SK-N-SH (cell line): ENCODE results near the gene CNGA3. TPM values are rescaled to one million over a fixed set of nuclear protein-coding genes. Genes with fewer than 3 reads are reported as not detected.

Experiments used
- CTCF ChIA-PET: fragments of 300-600, 350-600 bp; formaldehyde crosslinking; extraction: SDS; loops from one replicate; lab custom pipeline; 2021; lab: Yijun Ruan, JAX
- POLR2A ChIA-PET: fragments of 350-600 bp; sonication (Branson Sonifier 250); formaldehyde crosslinking; extraction: SDS; loops from one replicate; lab custom pipeline; 2020; ENCODE audit warnings: antibody characterized with exemption, inconsistent platforms; lab: Yijun Ruan, JAX
- DNase-seq: peaks from one replicate; pipeline ENCODE4 v3.0.0; 2012
- H2AFZ ChIP-seq: fragments of 200-600 bp; sonication (generic); 2 replicates; pipeline ENCODE4 v1.8.1; 2016; ENCODE audit warnings: antibody characterized with exemption, mild to moderate bottlenecking, low read depth
- H3F3A ChIP-seq: fragments of 200-600 bp; sonication (generic); replicated peaks from 2 replicates; pipeline ENCODE3; 2016; ENCODE audit warnings: antibody characterized with exemption, mild to moderate bottlenecking; ENCODE audit not compliant: insufficient read depth
- H3K27ac ChIP-seq, 2 experiments: fragments of 200-500 bp in 1 of 2; fragments of 200-600 bp in 1 of 2; sonication (Bioruptor generic) in 1 of 2; sonication (generic), shearing (Covaris generic) in 1 of 2; 2 replicates each; pipeline versions ENCODE4 v1.5.1 to v1.6.1; 2014 to 2016; ENCODE audit warnings: low read depth in 2 of 2, inconsistent platforms in 1 of 2, low read length in 1 of 2, mild to moderate bottlenecking in 1 of 2, mixed read lengths in 1 of 2
- H3K27me3 ChIP-seq: fragments of 200-600 bp; sonication (generic), shearing (Covaris generic); 2 replicates; pipeline ENCODE4 v1.6.1; 2016; ENCODE audit warnings: mixed run types; ENCODE audit not compliant: insufficient read depth
- H3K36me3 ChIP-seq, 2 experiments: fragments of 200-500 bp in 1 of 2; fragments of 200-600 bp in 1 of 2; sonication (Bioruptor generic) in 1 of 2; sonication (generic) in 1 of 2; replicated peaks in 1 of 2; 2 replicates each; pipeline versions ENCODE3 to v1.5.1; 2014 to 2016; ENCODE audit warnings: low read length in 1 of 2, mild to moderate bottlenecking in 1 of 2; ENCODE audit not compliant: insufficient read depth in 2 of 2, control insufficient read depth in 1 of 2
- H3K4me1 ChIP-seq, 2 experiments: fragments of 200-500 bp in 1 of 2; fragments of 200-600 bp in 1 of 2; sonication (Bioruptor generic) in 1 of 2; sonication (generic), shearing (Covaris generic) in 1 of 2; 2 replicates each; pipeline versions ENCODE4 v1.5.1 to v1.6.1; 2014 to 2016; ENCODE audit warnings: low read depth in 1 of 2, low read length in 1 of 2, mixed run types in 1 of 2; ENCODE audit not compliant: insufficient read depth in 2 of 2, control insufficient read depth in 1 of 2
- H3K4me2 ChIP-seq: fragments of 200-600 bp; sonication (generic), shearing (Covaris generic); 2 replicates; pipeline ENCODE4 v1.6.1; 2017; ENCODE audit warnings: mixed run types
- H3K4me3 ChIP-seq, 2 experiments: fragments of 200-500 bp in 1 of 2; fragments of 200-600 bp in 1 of 2; sonication (Bioruptor generic) in 1 of 2; sonication (generic), shearing (Covaris generic) in 1 of 2; 2 replicates each; pipeline versions ENCODE4 v1.5.1 to v1.8.1; 2014 to 2016; ENCODE audit warnings: low read depth in 2 of 2, inconsistent platforms in 1 of 2, low read length in 1 of 2, mild to moderate bottlenecking in 1 of 2, mixed read lengths in 1 of 2, moderate library complexity in 1 of 2
- H3K79me2 ChIP-seq: fragments of 200-600 bp; sonication (generic); 2 replicates; pipeline ENCODE4 v1.8.1; 2017; ENCODE audit warnings: mild to moderate bottlenecking; ENCODE audit not compliant: insufficient read depth
- H3K9ac ChIP-seq: fragments of 200-600 bp; sonication (generic); 2 replicates; pipeline ENCODE4 v1.6.1; 2017; ENCODE audit warnings: mixed run types
- H3K9me2 ChIP-seq: fragments of 200-600 bp; sonication (generic); 2 replicates; pipeline ENCODE4 v1.6.1; 2017; ENCODE audit warnings: mixed run types
- H3K9me3 ChIP-seq: fragments of 200-600 bp; sonication (generic); 2 replicates; pipeline ENCODE4 v1.6.1; 2017; ENCODE audit warnings: mixed run types, mild to moderate bottlenecking, moderate library complexity
- H4K20me1 ChIP-seq: fragments of 200-600 bp; sonication (generic); 2 replicates; pipeline ENCODE4 v1.6.1; 2017; ENCODE audit warnings: mild to moderate bottlenecking, mixed run types; ENCODE audit not compliant: insufficient read depth
- CHD2 ChIP-seq: fragments of 150-350 bp; IDR thresholded peaks from 2 replicates; pipeline ENCODE4 v1.6.1; 2018; ENCODE audit warnings: low read length; ENCODE audit not compliant: partially characterized antibody
- EZH2phosphoT487 ChIP-seq: fragments of 200-600 bp; sonication (generic); IDR thresholded peaks from 2 replicates; pipeline ENCODE4 v1.6.1; 2017; ENCODE audit warnings: low read depth, mixed run types, mild to moderate bottlenecking, antibody characterized with exemption, moderate library complexity, borderline replicate concordance
- FOXJ3 ChIP-seq: sonication (generic); formaldehyde crosslinking; IDR thresholded peaks from 2 replicates; pipeline ENCODE4 v1.5.1; 2020; ENCODE audit warnings: mild to moderate bottlenecking, missing genetic modification reagents
- GABPA ChIP-seq: IDR thresholded peaks from 2 replicates; pipeline ENCODE4 v1.4.0; 2012; ENCODE audit warnings: low read depth, mild to moderate bottlenecking
- GATA2 ChIP-seq: sonication (generic); formaldehyde crosslinking; IDR thresholded peaks from 2 replicates; pipeline ENCODE4 v1.5.0; 2020; ENCODE audit warnings: mild to moderate bottlenecking, missing genetic modification reagents
- NRF1 ChIP-seq: IDR thresholded peaks from 2 replicates; pipeline ENCODE4 v1.6.1; 2012; ENCODE audit warnings: low read depth, mild to moderate bottlenecking, low read length
- RAD21 ChIP-seq: IDR thresholded peaks from 2 replicates; pipeline ENCODE4 v1.6.1; 2012; ENCODE audit warnings: mild to moderate bottlenecking, low read length
- REST ChIP-seq: IDR thresholded peaks from 2 replicates; pipeline ENCODE4 v1.6.1; 2012; ENCODE audit warnings: mild to moderate bottlenecking, low read depth, low read length, moderate library complexity
- SMC3 ChIP-seq: IDR thresholded peaks from 2 replicates; pipeline ENCODE4 v1.6.1; 2012; ENCODE audit warnings: low read depth, low read length, improper control_type of control experiment
- TCF12 ChIP-seq: IDR thresholded peaks from 2 replicates; pipeline ENCODE4 v1.4.0; 2012
- ZBTB33 ChIP-seq: IDR thresholded peaks from 2 replicates; pipeline ENCODE4 v1.4.0; 2012; ENCODE audit warnings: low read depth, borderline replicate concordance
- WGBS: methylation state at CpG from one replicate; pipeline ENCODE4 v1.1.6; 2017; ENCODE audit warnings: low lambda C conversion rate; 5-methylcytosine and 5-hydroxymethylcytosine counted together
- polyA plus RNA-seq, 3 experiments: library from polyadenylated mRNA; depleted of rRNA; stranded (reverse); fragments of >200 nt; gene quantifications; 2 replicates each; pipeline ENCODE4 v1.2.3, GENCODE V29; 2012
- TF ChIP-seq, protein P1 (sequence below): fragments of 150-350 bp; IDR thresholded peaks from 2 replicates; pipeline ENCODE4 v1.6.1; 2017; ENCODE audit warnings: antibody characterized with exemption, low read length, low read depth, borderline replicate concordance
- TF ChIP-seq, protein P2 (sequence below): IDR thresholded peaks from 2 replicates; pipeline ENCODE4; 2012

Gene CNGA3
- polyA plus RNA-seq, 1 of the 3 experiments (the other 2 are of a cell fraction): not detected

GRCh38 chr2:98298683-98299164 lies 47.5 kb upstream of the CNGA3 start (continued):
- no peak for TF ChIP-seq SMC3
- no peak for TF ChIP-seq ZBTB33
- no peak for TF ChIP-seq NRF1

GRCh38 chr2:98299211-98299905 lies 46.9 kb upstream of the CNGA3 start:
- Histone ChIP-seq H3K9me2 (no peaks in the 10 kb centered on the region), H3K9ac (no peak overlapping the region), H3K4me1 (no peaks in the 10 kb centered on the region; a peak in 1 of 4 replicates), H2AFZ (no peak overlapping the region), H3K36me3 (no peaks in the 10 kb centered on the region), H3K27ac (no peak overlapping the region), H3K79me2 (no peaks in the 10 kb centered on the region), H3F3A (no peaks in the 10 kb centered on the region), H3K9me3 (no peaks in the 10 kb centered on the region), H3K27me3 (no peaks in the 10 kb centered on the region), H3K4me2 (no peak overlapping the region), H4K20me1 (no peaks in the 10 kb centered on the region), H3K4me3 (no peak overlapping the region)
- ChIA-PET POLR2A (no interaction called here), CTCF (no interaction called here)
- WGBS: 59% methylated on average over 7 of the region's 8 CpGs
- DNase-seq: no peak
- TF ChIP-seq, protein P1, sequence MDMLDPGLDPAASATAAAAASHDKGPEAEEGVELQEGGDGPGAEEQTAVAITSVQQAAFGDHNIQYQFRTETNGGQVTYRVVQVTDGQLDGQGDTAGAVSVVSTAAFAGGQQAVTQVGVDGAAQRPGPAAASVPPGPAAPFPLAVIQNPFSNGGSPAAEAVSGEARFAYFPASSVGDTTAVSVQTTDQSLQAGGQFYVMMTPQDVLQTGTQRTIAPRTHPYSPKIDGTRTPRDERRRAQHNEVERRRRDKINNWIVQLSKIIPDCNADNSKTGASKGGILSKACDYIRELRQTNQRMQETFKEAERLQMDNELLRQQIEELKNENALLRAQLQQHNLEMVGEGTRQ: no peak
- no peak for TF ChIP-seq TCF12

DNA sequence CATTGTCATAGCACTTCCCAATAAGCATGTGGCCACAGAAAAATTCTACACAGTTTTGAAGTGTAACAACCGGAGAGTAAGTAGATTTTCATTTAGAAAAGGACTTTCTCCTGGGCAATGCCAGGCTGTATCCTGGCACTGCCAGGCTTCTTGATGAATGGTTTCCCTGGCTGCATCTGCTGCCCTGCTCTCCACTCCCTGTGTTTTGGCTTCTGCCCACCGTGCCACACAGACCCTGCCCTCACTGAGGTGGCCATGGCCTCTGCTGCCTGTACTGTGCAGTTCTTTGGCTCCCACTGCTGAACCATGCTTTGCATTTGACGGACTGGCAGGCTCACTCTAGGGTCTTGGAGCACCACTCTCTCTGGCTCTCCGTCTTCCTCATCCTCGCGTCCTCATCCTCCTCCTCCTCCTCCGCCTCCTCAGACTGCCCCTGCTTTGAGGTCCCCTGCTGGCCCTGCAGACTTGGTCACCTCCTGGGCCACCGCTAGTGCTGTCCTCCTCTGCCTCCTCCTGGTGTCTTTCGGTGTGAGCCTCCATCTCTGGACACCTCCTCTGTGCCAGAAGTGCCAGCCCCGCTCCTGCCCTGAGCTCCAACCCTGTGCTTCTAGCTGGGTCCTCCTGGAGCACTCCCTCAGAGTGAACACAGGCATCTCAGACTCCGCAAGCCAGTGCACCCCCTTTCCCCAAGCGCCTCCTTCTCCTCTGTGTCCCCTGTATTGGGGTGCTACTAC lies 45.9 kb upstream of the CNGA3 start:
- H3K4me3 ChIP-seq: no peak overlapping the region
- H3F3A ChIP-seq: no peaks in the 10 kb centered on the region
- H3K79me2 ChIP-seq: no peaks in the 10 kb centered on the region
- H3K9me3 ChIP-seq: no peaks in the 10 kb centered on the region
- no peaks in the 10 kb centered on the region; a peak in 1 of 4 replicates for H3K4me1 ChIP-seq
- H3K27me3 ChIP-seq: no peaks in the 10 kb centered on the region
- H3K9me2 ChIP-seq: no peaks in the 10 kb centered on the region
- H3K36me3 ChIP-seq: no peaks in the 10 kb centered on the region
- no peak overlapping the region for H3K27ac ChIP-seq
- no peak overlapping the region for H3K4me2 ChIP-seq
- H2AFZ ChIP-seq: no peak overlapping the region
- ChIA-PET POLR2A (no interaction called here), CTCF (no interaction called here)
- no peaks in the 10 kb centered on the region for H4K20me1 ChIP-seq
- no peak for DNase-seq
- no peak overlapping the region for H3K9ac ChIP-seq
- 71% methylated on average over 12 of the region's 12 CpGs for WGBS
- TF ChIP-seq REST (no peak), GATA2 (CRISPR knock-in tag) (no peak), GABPA (no peak), CHD2 (no peak), RAD21 (no peak), EZH2phosphoT487 (no peak), FOXJ3 (no peak)
- TF ChIP-seq, protein P2, sequence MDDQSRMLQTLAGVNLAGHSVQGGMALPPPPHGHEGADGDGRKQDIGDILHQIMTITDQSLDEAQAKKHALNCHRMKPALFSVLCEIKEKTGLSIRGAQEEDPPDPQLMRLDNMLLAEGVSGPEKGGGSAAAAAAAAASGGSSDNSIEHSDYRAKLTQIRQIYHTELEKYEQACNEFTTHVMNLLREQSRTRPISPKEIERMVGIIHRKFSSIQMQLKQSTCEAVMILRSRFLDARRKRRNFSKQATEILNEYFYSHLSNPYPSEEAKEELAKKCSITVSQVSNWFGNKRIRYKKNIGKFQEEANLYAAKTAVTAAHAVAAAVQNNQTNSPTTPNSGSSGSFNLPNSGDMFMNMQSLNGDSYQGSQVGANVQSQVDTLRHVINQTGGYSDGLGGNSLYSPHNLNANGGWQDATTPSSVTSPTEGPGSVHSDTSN: no peak
- TF ChIP-seq, protein P1: no peak
